HG03196 (cell line): ENCODE data around the gene IL10RB.

ENCODE experiments used
- ATAC-seq: cut with Tn5 transposase; IDR thresholded peaks from one replicate; pipeline ENCODE4 v1.9.1; 2021; ENCODE audit not compliant: unreplicated experiment

The IL10RB gene

DNA sequence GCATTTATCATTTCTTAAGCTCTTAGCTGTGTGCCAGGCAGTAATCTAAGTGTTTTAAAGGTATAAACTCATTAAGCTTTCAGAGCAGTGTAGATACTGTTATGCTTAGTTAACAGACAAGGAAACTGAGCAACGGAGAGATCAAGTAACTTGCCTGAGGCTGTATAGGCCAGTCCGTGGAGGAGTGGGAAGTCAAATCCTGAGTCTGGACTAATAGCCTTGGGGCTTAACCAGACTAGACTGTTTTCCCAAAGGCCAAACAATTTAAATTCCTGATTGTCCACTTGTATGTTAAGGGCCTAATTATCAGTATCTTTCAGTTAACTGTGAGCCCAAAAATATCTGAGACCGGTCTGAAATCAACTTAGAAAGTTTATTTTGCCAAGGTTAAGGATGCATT is 61.2 kb downstream of the IL10RB start:
- ATAC-seq = no peak

DNA sequence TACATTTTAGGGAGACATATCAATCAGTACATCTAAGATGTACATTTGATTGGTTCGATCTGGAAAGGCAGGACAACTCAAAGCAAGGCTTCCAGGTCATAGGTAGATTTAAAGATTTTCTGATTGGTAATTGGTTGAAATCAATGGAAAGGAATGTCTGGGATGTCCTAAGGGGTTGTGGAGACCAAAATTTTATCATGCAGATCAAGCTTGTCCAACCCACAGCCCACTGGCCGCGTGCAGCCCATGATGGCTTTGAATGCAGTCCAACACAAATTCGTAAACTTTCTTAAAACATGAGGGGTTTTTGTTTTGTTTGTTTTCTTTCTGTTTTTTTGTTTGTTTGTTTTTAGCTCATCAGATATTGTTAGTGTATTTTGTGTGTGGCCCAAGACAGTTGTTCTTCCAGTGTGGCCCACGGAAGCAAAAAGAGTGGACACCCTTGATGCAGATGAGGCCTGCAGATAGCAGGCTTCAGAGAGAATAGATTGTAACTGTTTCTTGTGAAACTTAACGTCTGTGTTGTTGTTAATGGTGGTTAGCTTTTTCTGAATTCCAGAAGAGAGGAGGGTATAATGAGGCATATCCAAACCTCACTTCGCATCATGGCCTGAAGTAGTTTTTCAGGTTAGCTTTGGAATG is 61.7 kb downstream of the IL10RB start:
- ATAC-seq = no peak

GRCh38 chr21:33330726-33331125 is 64.6 kb downstream of the IL10RB start:
- no peak for ATAC-seq

GRCh38 chr21:33332143-33332542 is 66.0 kb downstream of the IL10RB start:
- peak; percentile 68 for ATAC-seq

GRCh38 chr21:33334191-33334590 is 68.0 kb downstream of the IL10RB start:
- ATAC-seq = no peak

DNA sequence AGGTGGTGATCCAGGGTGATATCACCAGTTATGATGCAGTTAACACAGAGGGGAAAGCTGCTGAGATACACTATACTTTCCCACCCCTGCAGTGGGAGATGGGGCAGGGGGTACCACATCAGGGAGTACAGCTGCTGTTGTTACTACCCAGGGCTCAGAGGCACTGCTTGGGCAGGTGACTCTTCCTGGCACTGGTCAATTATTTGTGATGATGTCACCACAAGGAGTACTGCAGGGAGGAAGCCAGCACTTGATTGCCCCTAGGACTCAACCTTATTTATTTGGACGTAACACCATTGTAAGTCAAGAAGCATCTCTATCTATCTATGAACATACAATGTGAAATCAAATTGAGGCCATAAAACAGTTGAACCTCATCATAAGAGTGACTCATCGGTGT is 68.7 kb downstream of the IL10RB start:
- ATAC-seq = no peak

DNA sequence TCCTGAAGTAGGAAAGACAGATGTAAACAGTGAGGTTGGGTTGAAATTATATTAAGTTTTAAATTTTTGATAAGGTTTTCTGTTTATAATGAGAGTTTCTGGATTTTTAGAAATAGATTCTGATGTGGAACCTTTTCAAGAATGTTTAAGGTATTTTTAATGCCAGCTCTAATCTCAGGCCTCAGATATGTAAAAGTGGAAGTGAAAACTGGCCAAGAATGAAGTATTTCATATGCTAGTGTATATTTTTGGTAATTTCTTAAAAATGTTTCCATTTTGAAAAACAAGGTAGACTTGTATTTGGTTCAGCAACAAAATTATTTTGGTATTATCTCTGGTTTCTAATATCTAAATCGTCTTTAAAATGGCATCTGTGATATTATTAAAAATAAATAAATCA is 73.0 kb downstream of the IL10RB start:
- no peak for ATAC-seq

DNA sequence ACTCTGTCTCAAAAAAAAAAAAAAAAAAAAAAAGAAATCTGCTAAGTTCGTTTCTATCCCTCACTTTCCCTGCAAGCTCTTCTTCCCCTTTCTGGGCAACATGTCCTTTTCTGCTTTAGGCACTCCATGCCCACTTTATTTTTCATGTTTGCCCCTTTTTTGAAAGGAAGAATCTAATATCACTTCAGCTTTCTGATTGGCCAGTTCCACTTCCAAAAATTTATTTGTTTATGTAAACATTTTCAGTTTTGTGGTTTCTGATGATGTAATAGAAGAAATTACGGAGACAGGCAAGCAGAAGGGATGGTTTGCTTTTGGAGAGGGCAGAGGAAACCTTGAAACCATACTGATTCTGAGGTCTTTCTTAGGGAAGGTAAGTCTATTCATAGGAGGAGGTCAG is 73.8 kb downstream of the IL10RB start:
- ATAC-seq = no peak

GRCh38 chr21:33345751-33346238 is 79.6 kb downstream of the IL10RB start:
- no peak for ATAC-seq
